WERI-Rb-1 (cell line): ENCODE data around the gene DRG1.

Experiments
- DNase-seq: peaks from one replicate; pipeline ENCODE4 v3.0.0-alpha.2; 2020
- H3K27ac ChIP-seq: fragments of 250-450 bp; sonication (Bioruptor Pico); 2 replicates; pipeline ENCODE4 v1.5.1; 2020; ENCODE audit warnings: mild to moderate bottlenecking, moderate library complexity
- H3K27me3 ChIP-seq: fragments of 250-450 bp; sonication (Bioruptor Pico); 2 replicates; pipeline ENCODE4 v1.5.1; 2021; ENCODE audit warnings: mild to moderate bottlenecking, low read depth, moderate library complexity; ENCODE audit not compliant: insufficient read depth, severe bottlenecking
- H3K36me3 ChIP-seq: fragments of 250-450 bp; sonication (Bioruptor Pico); 2 replicates; pipeline ENCODE4 v1.5.1; 2020; ENCODE audit warnings: mild to moderate bottlenecking, moderate library complexity
- H3K4me3 ChIP-seq: 2 replicates; pipeline ENCODE4 v1.5.1; 2011; ENCODE audit warnings: low read depth, mild to moderate bottlenecking, control low read depth, low read length
- H3K9me3 ChIP-seq: fragments of 250-450 bp; sonication (Bioruptor Pico); 2 replicates; pipeline ENCODE4 v1.5.1; 2021; ENCODE audit warnings: mild to moderate bottlenecking, moderate library complexity; ENCODE audit not compliant: severe bottlenecking
- CTCF ChIP-seq: IDR thresholded peaks from 2 replicates; pipeline ENCODE4 v1.5.1; 2011; ENCODE audit warnings: low read depth, mild to moderate bottlenecking, control low read depth, inconsistent platforms, low read length

Gene DRG1

GRCh38 chr22:31399211-31400022 lies at the start of gene DRG1:
DRG1 (plus strand) TSS chr22:31399604; CDS start chr22:31399684, 80 bp downstream.
- no peak for TF ChIP-seq CTCF
- Histone ChIP-seq H3K4me3 (peak within 1 kb of the TSS; percentile 93), H3K27ac (peak within 1 kb of the TSS; percentile 92)

GRCh38 chr22:31349960-31350359 lies 49.4 kb upstream of the DRG1 start:
- H3K36me3 ChIP-seq, result peaks cover 4% of the 10 kb centered on the region
- H3K27ac ChIP-seq, result no peak overlapping the region
- no peak for TF ChIP-seq CTCF
- H3K4me3 ChIP-seq, result no peak overlapping the region
- DNase-seq, result no peak
- no peaks in the 10 kb centered on the region for H3K27me3 ChIP-seq
- no peaks in the 10 kb centered on the region for H3K9me3 ChIP-seq

More at GRCh38 chr22:31399211-31400022, at the start of gene DRG1:
- peaks cover 38% of the 10 kb centered on the region for H3K36me3 ChIP-seq
- no peaks in the 10 kb centered on the region for H3K9me3 ChIP-seq
- peak; percentile 98 for DNase-seq
- no peaks in the 10 kb centered on the region for H3K27me3 ChIP-seq

GRCh38 chr22:31350410-31350863 lies 49.0 kb upstream of the DRG1 start:
- Histone ChIP-seq H3K36me3 (no peaks in the 10 kb centered on the region; the same call in 1 of the 2 replicates), H3K27me3 (no peaks in the 10 kb centered on the region), H3K27ac (no peak overlapping the region), H3K4me3 (no peak overlapping the region), H3K9me3 (no peaks in the 10 kb centered on the region)
- no peak for DNase-seq
- no peak for TF ChIP-seq CTCF

- Histone ChIP-seq H3K27me3 (no peaks in the 10 kb centered on the region), H3K27ac (no peak overlapping the region), H3K9me3 (no peaks in the 10 kb centered on the region), H3K36me3 (no peaks in the 10 kb centered on the region), H3K4me3 (no peak overlapping the region)
- no peak for DNase-seq
- no peak for TF ChIP-seq CTCF
Measured at GRCh38 chr22:31354515-31354914, 44.9 kb upstream of the DRG1 start.

- TF ChIP-seq CTCF, result no peak
- no peak for DNase-seq
Measured at GRCh38 chr22:31360029-31360428, 39.4 kb upstream of the DRG1 start.

More at GRCh38 chr22:31360029-31360428, 39.4 kb upstream of the DRG1 start:
- H3K4me3 ChIP-seq, result no peak overlapping the region
- H3K36me3 ChIP-seq, result no peaks in the 10 kb centered on the region
- no peaks in the 10 kb centered on the region for H3K9me3 ChIP-seq
- H3K27ac ChIP-seq, result no peak overlapping the region
- no peaks in the 10 kb centered on the region for H3K27me3 ChIP-seq
